Stomach (tissue), 9 donors: ENCODE results near the gene ANKRD39. TPM values are rescaled to one million over a fixed set of nuclear protein-coding genes. Genes with fewer than 3 reads are reported as not detected.

Source experiments
- DNase-seq, 2 donors: peaks; one replicate each; pipeline versions ENCODE4 v3.0.0 to v3.0.0-alpha.2; 2013 to 2019
- H3K27ac ChIP-seq, 5 donors: fragments of 200-600 bp in 4 of 5; sonication (generic) in 4 of 5; one replicate each; pipeline ENCODE4 v1.5.1; 2013 to 2019; ENCODE audit warnings: mild to moderate bottlenecking in 1 of 5, moderate library complexity in 1 of 5
- H3K27me3 ChIP-seq, 3 donors: fragments of 200-600 bp; sonication (generic); one replicate each; pipeline ENCODE4 v1.5.1; 2017 to 2019; ENCODE audit warnings: mixed run types in 1 of 3
- H3K36me3 ChIP-seq, 4 donors: fragments of 200-600 bp; sonication (generic); 1 replicate in 3 of 4; 2 replicates in 1 of 4; pipeline ENCODE4 v1.5.1; 2016 to 2019
- H3K4me1 ChIP-seq, 4 donors: fragments of 200-600 bp; sonication (generic); one replicate each; pipeline ENCODE4 v1.5.1; 2016 to 2019
- H3K4me3 ChIP-seq, 4 donors: fragments of 200-600 bp; sonication (generic) in 3 of 4; one replicate each; pipeline ENCODE4 v1.5.1; 2016 to 2019; ENCODE audit warnings: mild to moderate bottlenecking in 1 of 4
- H3K9me3 ChIP-seq, 4 donors: fragments of 200-600 bp; sonication (generic); one replicate each; pipeline ENCODE4 v1.5.1; 2016 to 2019
- CTCF ChIP-seq, 7 experiments: fragments of 450-650 bp in 4 of 7; fragments of 200-600 bp in 3 of 7; sonication (generic) in 3 of 7; IDR thresholded peaks; one replicate each; pipeline ENCODE4 v1.5.1; 2016 to 2019; ENCODE audit warnings: antibody characterized with exemption in 7 of 7, control low read depth in 2 of 7, mild to moderate bottlenecking in 1 of 7
- EP300 ChIP-seq: sonication (generic); formaldehyde crosslinking; IDR thresholded peaks from one replicate; pipeline ENCODE4 v1.6.1; 2017; ENCODE audit warnings: antibody characterized with exemption
- POLR2A ChIP-seq, 4 donors: fragments of 450-650 bp; IDR thresholded peaks; one replicate each; pipeline ENCODE4 v1.6.1; 2016; ENCODE audit warnings: antibody characterized with exemption in 4 of 4, control low read depth in 2 of 4, mild to moderate bottlenecking in 1 of 4, moderate library complexity in 1 of 4
- POLR2AphosphoS5 ChIP-seq, 3 donors: sonication (generic); formaldehyde crosslinking; IDR thresholded peaks; one replicate each; pipeline ENCODE4 v1.6.1; 2016; ENCODE audit warnings: antibody characterized with exemption in 3 of 3
- WGBS, 5 donors: extraction: QIAGEN DNeasy Blood & Tissue Kit in 3 of 5; methylation state at CpG; one replicate each; pipeline versions ENCODE4 v1.1.5 to v1.1.7; 2013 to 2018; 5-methylcytosine and 5-hydroxymethylcytosine counted together
- intact Hi-C: fragments of 100-400 bp; cut with DNase I; formaldehyde crosslinking; loops from one replicate; pipeline ENCODE4 v1.15.1; 2023; ENCODE audit warnings: low total_unique reads
- polyA plus RNA-seq, 3 donors: library from polyadenylated mRNA; stranded (reverse); fragments of 200-250 nt; gene quantifications; one replicate each; pipeline ENCODE4 v1.2.3, GENCODE V29; 2013
- total RNA-seq, 5 donors: library from RNA; depleted of rRNA; stranded (reverse); fragments of >200 nt; gene quantifications; one replicate each; pipeline versions ENCODE4 v1.1.0 to v1.2.3, GENCODE V29; 2014 to 2016
- donor health status: healthy with polysubstance abuse.
- donor health status: Bipolar disorder and iron deficiency.
- donor health status: healthy.

The ANKRD39 gene
- total and polyA plus RNA-seq, 8 donors: 2.8 to 32.1 (median 12.8) TPM

GRCh38 chr2:96878796-96879544 lies 21.2 kb upstream of the ANKRD39 start:
- no peak for DNase-seq
- WGBS, 5 donors: 79 to 91% (median 88%) methylated on average over 20 to 22 of the region's 22 CpGs
- no peak overlapping the region for H3K27ac ChIP-seq
- H3K36me3 ChIP-seq: no peaks in the 10 kb centered on the region
- intact Hi-C loops: no loop called here
- H3K9me3 ChIP-seq: no peaks in the 10 kb centered on the region
- TF ChIP-seq POLR2A (IDR thresholded peaks at IDR 0.05) (no peak), EP300 (no peak), CTCF (IDR thresholded peaks at IDR 0.05) (no peak), POLR2AphosphoS5 (IDR thresholded peaks at IDR 0.05) (no peak)
- H3K27me3 ChIP-seq: no peaks in the 10 kb centered on the region
- H3K4me3 ChIP-seq: no peak overlapping the region
- H3K4me1 ChIP-seq: peaks cover 3 to 16% (median 6%) of the 10 kb centered on the region in 4 donors

- peaks cover 5 to 24% (median 11%) of the 10 kb centered on the region in 4 donors for H3K4me1 ChIP-seq
- TF ChIP-seq EP300 (no peak), POLR2A (IDR thresholded peaks at IDR 0.05) (no peak), CTCF (IDR thresholded peaks at IDR 0.05) (no peak), POLR2AphosphoS5 (IDR thresholded peaks at IDR 0.05) (no peak)
- WGBS, 5 donors: 68 to 91% (median 79%) methylated on average over 3 to 7 of the region's 7 CpGs
- H3K27ac ChIP-seq: no peak overlapping the region
- intact Hi-C loops: no loop called here
- H3K27me3 ChIP-seq: no peaks in the 10 kb centered on the region
- H3K9me3 ChIP-seq: no peaks in the 10 kb centered on the region
- no peak overlapping the region for H3K4me3 ChIP-seq
- no peak for DNase-seq
- no peaks in the 10 kb centered on the region for H3K36me3 ChIP-seq
Observed at GRCh38 chr2:96878171-96878570, 20.4 kb upstream of the ANKRD39 start.

DNA sequence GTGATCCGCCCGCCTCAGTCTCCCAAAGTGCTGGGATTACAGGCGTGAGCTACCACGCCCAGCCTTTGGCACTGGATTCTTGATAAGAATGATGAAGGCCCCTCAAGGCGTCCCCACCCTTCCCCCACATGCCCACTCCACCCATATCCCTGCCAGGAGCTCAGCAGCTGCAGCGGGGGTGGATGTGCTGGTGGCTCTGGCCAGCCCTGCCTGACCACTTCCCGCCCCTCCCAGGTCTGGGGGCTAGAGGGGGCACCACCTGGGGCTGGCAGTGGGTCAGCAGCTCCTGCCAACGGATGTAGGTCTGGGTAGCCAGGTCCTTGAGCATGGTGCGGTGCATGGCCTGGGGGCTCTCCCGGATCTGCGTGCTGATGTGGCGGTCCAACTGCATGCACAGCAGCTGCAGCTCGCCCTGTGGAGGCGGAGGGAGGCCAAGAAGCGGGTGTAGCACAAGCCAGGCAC lies 19.8 kb upstream of the ANKRD39 start:
- H3K4me3 ChIP-seq: no peak overlapping the region
- H3K27ac ChIP-seq: no peak overlapping the region

DNA sequence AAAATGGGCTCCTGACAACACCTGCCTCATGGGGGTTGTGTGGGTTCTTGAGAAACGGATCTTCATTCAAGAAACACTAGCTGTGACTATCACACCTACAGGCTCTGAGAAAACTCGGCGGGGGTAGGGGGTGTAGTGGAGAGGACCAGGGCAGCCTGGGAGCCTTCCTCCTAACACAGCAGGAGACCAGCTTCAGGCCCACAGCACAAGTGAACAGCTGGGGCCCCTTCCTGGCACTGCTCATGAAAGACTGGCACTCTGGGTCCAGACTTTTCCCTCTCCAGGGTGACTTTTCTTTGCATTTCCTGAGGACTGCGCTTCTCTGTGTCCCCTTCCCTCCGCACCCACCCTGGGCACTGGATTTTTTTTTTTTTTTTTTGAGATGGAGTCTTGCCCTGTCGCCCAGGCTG lies 19.2 kb upstream of the ANKRD39 start:
- intact Hi-C loops: no loop called here
- no peaks in the 10 kb centered on the region for H3K36me3 ChIP-seq
- 82 to 91% (median 87%) methylated on average over 6 of the region's 6 CpGs for WGBS, 5 donors
- H3K27ac ChIP-seq: no peak overlapping the region
- H3K4me1 ChIP-seq: peaks cover 10 to 35% (median 17%) of the 10 kb centered on the region in 4 donors
- H3K4me3 ChIP-seq: no peak overlapping the region
- H3K9me3 ChIP-seq: no peaks in the 10 kb centered on the region
- TF ChIP-seq CTCF (IDR thresholded peaks at IDR 0.05): no peak
- no peak for TF ChIP-seq POLR2A (IDR thresholded peaks at IDR 0.05)
- TF ChIP-seq EP300: no peak
- TF ChIP-seq POLR2AphosphoS5 (IDR thresholded peaks at IDR 0.05): no peak
- DNase-seq: no peak
- no peaks in the 10 kb centered on the region for H3K27me3 ChIP-seq

More for the DNA sequence above, 19.8 kb upstream of the ANKRD39 start:
- peaks cover 10 to 29% (median 17%) of the 10 kb centered on the region in 4 donors for H3K4me1 ChIP-seq
- DNase-seq: no peak
- intact Hi-C loops: no loop called here
- no peaks in the 10 kb centered on the region for H3K27me3 ChIP-seq
- WGBS, 5 donors: 69 to 81% (median 77%) methylated on average over 8 to 15 of the region's 15 CpGs
- H3K9me3 ChIP-seq: no peaks in the 10 kb centered on the region
- H3K36me3 ChIP-seq: no peaks in the 10 kb centered on the region
- TF ChIP-seq POLR2A (IDR thresholded peaks at IDR 0.05): no peak
